ENCODE measurements around the gene TMPRSS9.

The TMPRSS9 gene

DNA sequence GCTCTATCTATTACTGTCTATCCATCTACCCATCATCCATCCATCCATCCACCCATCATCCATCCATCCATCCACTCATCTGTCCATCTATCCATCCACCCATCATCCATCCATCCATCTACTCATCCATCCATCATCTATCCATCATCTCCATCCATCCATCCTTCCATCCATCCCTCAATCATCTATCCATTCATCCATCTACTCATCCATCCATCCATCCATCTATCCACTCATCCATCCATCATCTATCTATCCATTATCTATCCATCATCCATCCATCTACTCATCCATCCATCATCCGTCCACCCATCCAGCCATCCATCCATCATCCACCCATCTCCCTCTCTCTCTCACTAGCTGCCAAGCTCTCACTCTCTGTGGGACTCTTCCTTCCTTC is 80.5 kb downstream of the TMPRSS9 start:
- peaks cover 73% of the 10 kb centered on the region for H3K36me3 ChIP-seq (replicated peaks; ENCODE audit: low read depth, low read length)

DNA sequence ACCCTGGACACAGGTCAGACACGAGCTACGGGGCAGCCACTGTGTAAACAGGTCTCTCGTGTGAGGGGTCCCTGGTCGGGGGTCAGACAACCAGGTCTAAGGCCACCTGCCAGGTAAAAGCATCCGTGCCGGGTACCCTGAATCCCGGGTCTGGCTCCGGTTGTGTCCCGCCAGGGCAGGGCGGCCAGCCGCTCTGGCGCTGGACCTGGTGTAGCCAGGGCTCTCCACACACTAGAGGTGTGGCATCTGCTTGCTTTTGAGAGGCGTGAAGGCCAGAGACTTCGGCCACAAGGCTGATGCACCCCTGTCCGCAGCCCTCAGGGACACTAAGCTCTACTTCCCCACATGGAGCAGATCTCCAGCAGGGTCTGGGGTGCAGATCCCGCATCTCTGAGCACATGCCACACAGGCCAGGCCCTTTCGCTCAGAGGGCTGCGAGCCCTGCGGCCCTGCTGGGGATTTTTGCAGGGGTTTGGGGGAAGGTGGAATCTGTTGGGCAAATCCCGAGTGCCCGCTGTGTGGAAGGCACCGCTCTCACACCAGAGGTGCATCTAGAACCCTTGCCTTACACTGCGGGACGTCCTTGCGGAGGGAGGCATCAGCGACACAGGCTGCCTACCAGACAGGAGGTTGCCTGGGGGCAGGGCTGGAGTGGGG is 81.2 kb downstream of the TMPRSS9 start:
- TF ChIP-seq EZH2phosphoT487 (IDR thresholded peaks at IDR 0.05; ENCODE audit: low read depth) = no peak
- TF ChIP-seq, protein P1, sequence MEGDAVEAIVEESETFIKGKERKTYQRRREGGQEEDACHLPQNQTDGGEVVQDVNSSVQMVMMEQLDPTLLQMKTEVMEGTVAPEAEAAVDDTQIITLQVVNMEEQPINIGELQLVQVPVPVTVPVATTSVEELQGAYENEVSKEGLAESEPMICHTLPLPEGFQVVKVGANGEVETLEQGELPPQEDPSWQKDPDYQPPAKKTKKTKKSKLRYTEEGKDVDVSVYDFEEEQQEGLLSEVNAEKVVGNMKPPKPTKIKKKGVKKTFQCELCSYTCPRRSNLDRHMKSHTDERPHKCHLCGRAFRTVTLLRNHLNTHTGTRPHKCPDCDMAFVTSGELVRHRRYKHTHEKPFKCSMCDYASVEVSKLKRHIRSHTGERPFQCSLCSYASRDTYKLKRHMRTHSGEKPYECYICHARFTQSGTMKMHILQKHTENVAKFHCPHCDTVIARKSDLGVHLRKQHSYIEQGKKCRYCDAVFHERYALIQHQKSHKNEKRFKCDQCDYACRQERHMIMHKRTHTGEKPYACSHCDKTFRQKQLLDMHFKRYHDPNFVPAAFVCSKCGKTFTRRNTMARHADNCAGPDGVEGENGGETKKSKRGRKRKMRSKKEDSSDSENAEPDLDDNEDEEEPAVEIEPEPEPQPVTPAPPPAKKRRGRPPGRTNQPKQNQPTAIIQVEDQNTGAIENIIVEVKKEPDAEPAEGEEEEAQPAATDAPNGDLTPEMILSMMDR (IDR thresholded peaks at IDR 0.05; ENCODE audit: low read depth, low read length) = no peak
- Histone ChIP-seq H3K27me3 (ENCODE audit: low read depth, low read length) (no peaks in the 10 kb centered on the region), H3K4me2 (ENCODE audit: low read length) (no peak overlapping the region), H3K9me3 (ENCODE audit: insufficient read depth, low read length) (no peaks in the 10 kb centered on the region), H4K20me1 (ENCODE audit: insufficient read depth, low read length) (peaks cover 77% of the 10 kb centered on the region), H3K79me2 (ENCODE audit: low read length) (peaks cover 95% of the 10 kb centered on the region), H3K9ac (ENCODE audit: low read length) (no peak overlapping the region), H3K27ac (ENCODE audit: low read length) (no peak overlapping the region), H3K4me1 (ENCODE audit: low read length) (peaks cover 3% of the 10 kb centered on the region), H3K36me3 (replicated peaks; ENCODE audit: low read depth, low read length) (peaks cover 72% of the 10 kb centered on the region), H3K4me3 (ENCODE audit: low read length) (no peak overlapping the region), H2AFZ (ENCODE audit: low read depth, low read length) (no peak overlapping the region)

More for the DNA sequence above, 80.5 kb downstream of the TMPRSS9 start:
- H3K79me2 ChIP-seq (ENCODE audit: low read length) = peaks cover 89% of the 10 kb centered on the region
- H3K4me2 ChIP-seq (ENCODE audit: low read length) = no peak overlapping the region
- TF ChIP-seq, protein P1 (IDR thresholded peaks at IDR 0.05; ENCODE audit: low read depth, low read length) = no peak
- no peak for TF ChIP-seq EZH2phosphoT487 (IDR thresholded peaks at IDR 0.05; ENCODE audit: low read depth)
- peaks cover 74% of the 10 kb centered on the region for H4K20me1 ChIP-seq (ENCODE audit: insufficient read depth, low read length)
- H2AFZ ChIP-seq (ENCODE audit: low read depth, low read length) = no peak overlapping the region
- no peak overlapping the region for H3K9ac ChIP-seq (ENCODE audit: low read length)
- H3K4me3 ChIP-seq (ENCODE audit: low read length) = no peak overlapping the region
- no peaks in the 10 kb centered on the region for H3K9me3 ChIP-seq (ENCODE audit: insufficient read depth, low read length)
- H3K27me3 ChIP-seq (ENCODE audit: low read depth, low read length) = no peaks in the 10 kb centered on the region
- H3K4me1 ChIP-seq (ENCODE audit: low read length) = no peaks in the 10 kb centered on the region
- no peak overlapping the region for H3K27ac ChIP-seq (ENCODE audit: low read length)

DNA sequence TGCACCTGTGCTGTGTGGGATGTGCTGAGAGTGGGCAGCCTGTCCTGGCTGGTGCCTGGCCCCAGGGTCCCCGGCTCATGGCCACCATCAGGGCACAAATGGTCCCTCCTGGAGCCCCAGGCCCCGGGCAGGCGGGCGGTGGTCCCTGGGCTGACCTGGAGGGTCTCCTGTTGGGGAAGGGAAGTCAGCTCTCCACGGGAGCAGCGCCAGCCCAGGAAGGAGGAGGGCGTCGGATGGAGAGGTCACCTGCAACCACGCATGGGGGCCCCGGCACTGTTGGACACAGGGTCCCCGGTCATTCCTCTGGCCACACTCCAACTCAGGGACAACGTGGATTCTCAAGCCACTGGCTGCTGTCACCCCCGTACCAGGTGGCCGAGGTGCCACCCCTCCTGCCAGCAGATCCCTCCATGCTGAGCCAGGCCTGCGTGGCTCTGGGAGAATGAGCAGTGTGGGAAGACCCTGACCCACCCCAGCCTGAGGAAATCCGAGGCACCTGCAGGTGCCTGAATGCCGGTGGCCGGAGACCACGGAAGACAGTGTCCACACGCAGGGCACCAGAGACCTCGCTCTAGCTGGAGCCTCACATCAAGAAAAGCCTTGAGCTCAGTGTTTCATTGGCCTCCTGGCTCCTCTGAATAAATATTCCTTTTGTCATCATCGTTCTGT is 83.2 kb downstream of the TMPRSS9 start:
- Histone ChIP-seq H4K20me1 (ENCODE audit: insufficient read depth, low read length) (peaks cover 82% of the 10 kb centered on the region), H3K27ac (ENCODE audit: low read length) (no peak overlapping the region), H3K9me3 (ENCODE audit: insufficient read depth, low read length) (no peaks in the 10 kb centered on the region), H3K4me2 (ENCODE audit: low read length) (no peak overlapping the region), H2AFZ (ENCODE audit: low read depth, low read length) (no peak overlapping the region), H3K4me1 (ENCODE audit: low read length) (peaks cover 21% of the 10 kb centered on the region), H3K27me3 (ENCODE audit: low read depth, low read length) (no peaks in the 10 kb centered on the region), H3K36me3 (replicated peaks; ENCODE audit: low read depth, low read length) (peaks cover 63% of the 10 kb centered on the region), H3K4me3 (ENCODE audit: low read length) (no peak overlapping the region), H3K9ac (ENCODE audit: low read length) (no peak overlapping the region), H3K79me2 (ENCODE audit: low read length) (peaks cover 99% of the 10 kb centered on the region)
- no peak for TF ChIP-seq EZH2phosphoT487 (IDR thresholded peaks at IDR 0.05; ENCODE audit: low read depth)
- TF ChIP-seq, protein P1 (IDR thresholded peaks at IDR 0.05; ENCODE audit: low read depth, low read length) = no peak

DNA sequence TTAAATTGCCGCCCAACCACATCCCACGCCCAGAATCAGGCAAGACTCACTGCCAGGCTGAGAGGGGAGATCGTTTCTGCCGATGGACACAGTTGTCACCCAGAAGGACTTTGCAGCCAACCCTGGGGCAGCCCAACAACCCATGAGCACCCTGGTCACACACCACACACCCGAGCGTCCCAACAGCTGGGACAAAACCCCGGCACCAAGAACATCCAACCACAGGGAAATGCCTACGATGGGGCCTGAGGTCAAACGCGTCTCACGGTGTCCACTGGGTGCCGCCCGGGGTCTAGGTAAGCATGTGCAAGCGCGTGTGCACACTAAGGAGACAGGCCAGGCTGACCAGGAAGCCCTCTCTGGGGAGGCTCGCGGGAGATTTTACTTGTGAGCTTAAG is 83.7 kb downstream of the TMPRSS9 start:
- no peak overlapping the region for H2AFZ ChIP-seq (ENCODE audit: low read depth, low read length)
- no peak overlapping the region for H3K27ac ChIP-seq (ENCODE audit: low read length)
- TF ChIP-seq EZH2phosphoT487 (IDR thresholded peaks at IDR 0.05; ENCODE audit: low read depth) = no peak
- TF ChIP-seq, protein P1 (IDR thresholded peaks at IDR 0.05; ENCODE audit: low read depth, low read length) = no peak
- no peaks in the 10 kb centered on the region for H3K9me3 ChIP-seq (ENCODE audit: insufficient read depth, low read length)
- H3K27me3 ChIP-seq (ENCODE audit: low read depth, low read length) = no peaks in the 10 kb centered on the region
- H3K36me3 ChIP-seq (replicated peaks; ENCODE audit: low read depth, low read length) = peaks cover 58% of the 10 kb centered on the region
- H3K4me2 ChIP-seq (ENCODE audit: low read length) = no peak overlapping the region
- H3K9ac ChIP-seq (ENCODE audit: low read length) = no peak overlapping the region
- no peak overlapping the region for H3K4me3 ChIP-seq (ENCODE audit: low read length)
- H3K4me1 ChIP-seq (ENCODE audit: low read length) = peaks cover 23% of the 10 kb centered on the region
- H3K79me2 ChIP-seq (ENCODE audit: low read length) = peaks cover 99% of the 10 kb centered on the region
- peaks cover 84% of the 10 kb centered on the region for H4K20me1 ChIP-seq (ENCODE audit: insufficient read depth, low read length)

Measured in OCI-LY3 (cell line).